Measurements from ENCODE around the gene TAF11L13. TPM values are rescaled to one million over a fixed set of nuclear protein-coding genes. Genes with fewer than 3 reads are reported as not detected.

The TAF11L13 gene
- total and polyA plus RNA-seq, 10 of the 15 experiments (the other 5 are each of a cell fraction or from before 2014, with no cell fraction given), result not detected

DNA sequence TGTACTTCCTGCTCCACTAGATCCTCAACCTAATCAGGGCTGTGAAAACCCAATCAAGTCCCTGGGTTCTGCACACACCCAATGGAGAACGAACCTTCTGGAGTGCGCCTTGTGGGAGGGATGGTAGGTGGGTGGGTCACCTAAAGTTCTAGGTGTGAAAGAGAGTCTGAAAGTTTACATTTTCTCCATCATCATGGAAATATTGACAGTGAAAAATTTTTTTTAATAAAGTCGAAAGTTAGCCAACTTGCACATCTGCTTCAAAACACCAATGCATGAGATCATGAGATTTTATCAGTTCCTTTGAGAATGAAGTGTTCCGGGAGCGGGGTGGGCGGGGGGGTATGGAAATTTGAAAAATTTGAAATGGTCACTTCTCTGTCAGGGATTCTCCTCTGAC is 24.0 kb downstream of the TAF11L13 start:
- no peak for TF ChIP-seq CEBPB (IDR thresholded peaks at IDR 0.05; ENCODE audit: borderline replicate concordance in 1 of 2, low read depth in 2 of 2, low read length in 2 of 2)
- RAD21 ChIA-PET (ENCODE audit: unreplicated experiment), result no interaction called here
- no peak overlapping the region for H2AFZ ChIP-seq (ENCODE audit: control insufficient read depth, low read depth, low read length)
- no peak overlapping the region for H3K9ac ChIP-seq (ENCODE audit: control insufficient read depth, insufficient read depth, low read length)
- no TSS peak for BruUV-seq (replicated peaks)
- H3K27ac ChIP-seq (ENCODE audit: control insufficient read depth, insufficient read depth), result no peak overlapping the region
- no peak for FAIRE-seq
- H3K4me1 ChIP-seq (ENCODE audit: control insufficient read depth, insufficient read depth, low read length), result no peaks in the 10 kb centered on the region
- intact Hi-C loops (cut with micrococcal nuclease; ENCODE audit: unreplicated experiment) (no loop called here), in situ Hi-C loops (cut with MboI) (no loop called here)
- ATAC-seq, result no peak
- no peaks in the 10 kb centered on the region for H3K79me2 ChIP-seq (ENCODE audit: control insufficient read depth, insufficient read depth, low read length)
- DNase-seq (ENCODE audit: low read depth, low spot score), result no peak
- SMC1A ChIA-PET (ENCODE audit: uncharacterized antibody, unreplicated experiment), result no interaction called here
- no peaks in the 10 kb centered on the region for H3K36me3 ChIP-seq (ENCODE audit: control insufficient read depth in 2 of 2, insufficient read depth in 2 of 2, low read length in 1 of 2)
- no peak overlapping the region for H3K4me3 ChIP-seq
- POLR2A ChIA-PET, result no interaction called here
- no peaks in the 10 kb centered on the region; the same call in 2 of the 3 replicates for H3K9me3 ChIP-seq (replicated peaks; ENCODE audit: control insufficient read depth, insufficient read depth, low read length)
- H3K27me3 ChIP-seq (replicated peaks in 1 of 2; ENCODE audit: control insufficient read depth in 2 of 2, insufficient read depth in 2 of 2, low read length in 1 of 2), result no peaks in the 10 kb centered on the region
- CTCF ChIA-PET, result no interaction called here
- no peaks in the 10 kb centered on the region for H4K20me1 ChIP-seq (ENCODE audit: control insufficient read depth, insufficient read depth)
- WGBS (ENCODE audit: insufficient coverage, insufficient replicate concordance, low lambda C conversion rate, missing lambda C conversion rate), result 15% methylated on average over 5 of the region's 6 CpGs
- no peak overlapping the region for H3K4me2 ChIP-seq (ENCODE audit: control insufficient read depth, insufficient read depth)

DNA sequence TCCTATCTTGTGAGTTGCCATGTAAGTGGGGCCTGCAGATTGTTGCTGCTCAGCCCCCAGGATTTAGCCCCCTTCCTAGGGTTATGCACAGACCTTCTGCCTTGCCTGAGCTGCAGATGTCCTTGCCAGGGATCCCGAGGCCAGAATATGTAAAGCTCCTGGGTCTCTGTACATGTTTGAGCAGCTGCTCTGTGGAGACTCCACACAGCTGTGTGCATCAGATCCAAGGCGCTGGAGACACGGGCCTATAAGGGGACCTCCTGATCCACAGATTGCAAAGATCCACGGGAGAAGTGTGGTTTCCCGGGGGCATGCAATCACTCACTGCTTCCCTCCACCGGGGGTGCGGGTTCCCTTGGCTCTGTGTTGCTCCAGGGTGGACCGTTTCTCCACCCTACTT is 31.3 kb downstream of the TAF11L13 start:
- DNase-seq (ENCODE audit: low read depth, low spot score) (no peak), FAIRE-seq (no peak), ATAC-seq (no peak)
- ChIA-PET SMC1A (ENCODE audit: uncharacterized antibody, unreplicated experiment) (no interaction called here), POLR2A (no interaction called here), CTCF (no interaction called here), RAD21 (ENCODE audit: unreplicated experiment) (no interaction called here)
- no peak overlapping the region for H3K4me3 ChIP-seq
- H2AFZ ChIP-seq (ENCODE audit: control insufficient read depth, low read depth, low read length), result no peak overlapping the region
- no peaks in the 10 kb centered on the region for H3K36me3 ChIP-seq (ENCODE audit: control insufficient read depth in 2 of 2, insufficient read depth in 2 of 2, low read length in 1 of 2)
- TF ChIP-seq ATF7 (IDR thresholded peaks at IDR 0.05; ENCODE audit: low read depth) (no peak), ZBED1 (IDR thresholded peaks at IDR 0.05; ENCODE audit: borderline replicate concordance) (no peak), BHLHE40 (IDR thresholded peaks at IDR 0.05; ENCODE audit: borderline replicate concordance in 1 of 2, low read depth in 2 of 2, low read length in 1 of 2) (no peak), TCF3 (IDR thresholded peaks at IDR 0.05; ENCODE audit: borderline replicate concordance, insufficient read depth, low read depth, low read length) (no peak), MTA2 (IDR thresholded peaks at IDR 0.05; ENCODE audit: low read depth) (no peak), MYC (IDR thresholded peaks at IDR 0.05; ENCODE audit: insufficient read depth, insufficient read length, insufficient replicate concordance, low read length, severe bottlenecking) (no peak), MXI1 (IDR thresholded peaks at IDR 0.05; ENCODE audit: low read depth, low read length) (no peak), SMAD5 (IDR thresholded peaks at IDR 0.05; ENCODE audit: low read depth) (no peak), ZNF622 (IDR thresholded peaks at IDR 0.05) (no peak), NFIC (IDR thresholded peaks at IDR 0.05; ENCODE audit: low read depth, low read length) (no peak)
- TF ChIP-seq, protein P1, sequence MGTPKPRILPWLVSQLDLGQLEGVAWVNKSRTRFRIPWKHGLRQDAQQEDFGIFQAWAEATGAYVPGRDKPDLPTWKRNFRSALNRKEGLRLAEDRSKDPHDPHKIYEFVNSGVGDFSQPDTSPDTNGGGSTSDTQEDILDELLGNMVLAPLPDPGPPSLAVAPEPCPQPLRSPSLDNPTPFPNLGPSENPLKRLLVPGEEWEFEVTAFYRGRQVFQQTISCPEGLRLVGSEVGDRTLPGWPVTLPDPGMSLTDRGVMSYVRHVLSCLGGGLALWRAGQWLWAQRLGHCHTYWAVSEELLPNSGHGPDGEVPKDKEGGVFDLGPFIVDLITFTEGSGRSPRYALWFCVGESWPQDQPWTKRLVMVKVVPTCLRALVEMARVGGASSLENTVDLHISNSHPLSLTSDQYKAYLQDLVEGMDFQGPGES (IDR thresholded peaks at IDR 0.05), result no peak
- no TSS peak for BruUV-seq (replicated peaks)
- H3K27ac ChIP-seq (ENCODE audit: control insufficient read depth, insufficient read depth), result no peak overlapping the region
- H3K9ac ChIP-seq (ENCODE audit: control insufficient read depth, insufficient read depth, low read length), result no peak overlapping the region
- H3K79me2 ChIP-seq (ENCODE audit: control insufficient read depth, insufficient read depth, low read length), result no peaks in the 10 kb centered on the region
- H3K27me3 ChIP-seq (replicated peaks in 1 of 2; ENCODE audit: control insufficient read depth in 2 of 2, insufficient read depth in 2 of 2, low read length in 1 of 2), result no peaks in the 10 kb centered on the region
- in situ Hi-C loops (cut with MboI) (no loop called here), intact Hi-C loops (cut with micrococcal nuclease; ENCODE audit: unreplicated experiment) (no loop called here)
- no peaks in the 10 kb centered on the region; the same call in 2 of the 3 replicates for H3K9me3 ChIP-seq (replicated peaks; ENCODE audit: control insufficient read depth, insufficient read depth, low read length)
- no peaks in the 10 kb centered on the region for H3K4me1 ChIP-seq (ENCODE audit: control insufficient read depth, insufficient read depth, low read length)
- H4K20me1 ChIP-seq (ENCODE audit: control insufficient read depth, insufficient read depth), result no peaks in the 10 kb centered on the region
- WGBS (ENCODE audit: insufficient coverage, insufficient replicate concordance, low lambda C conversion rate, missing lambda C conversion rate), result 29% methylated on average over 8 of the region's 8 CpGs
- no peak overlapping the region for H3K4me2 ChIP-seq (ENCODE audit: control insufficient read depth, insufficient read depth)
